Keratinocyte (primary cell): Measurements from ENCODE around the gene SLC6A8. TPM values are rescaled to one million over a fixed set of nuclear protein-coding genes. Genes with fewer than 3 reads are reported as not detected.

Experiments
- DNase-seq: peaks from one replicate; pipeline ENCODE4 v3.0.0-alpha.2; 2011; ENCODE audit warnings: low read depth, missing footprints, low spot score
- FAIRE-seq: peaks from 2 replicates; lab custom pipeline; 2011; peaks lifted over from hg19 to GRCh38; lab: Jason Lieb, UNC
- H2AFZ ChIP-seq: 2 replicates; pipeline ENCODE4 v1.6.0; 2012; ENCODE audit warnings: low read length, control low read depth, inconsistent platforms; ENCODE audit not compliant: control insufficient read depth
- H3K27ac ChIP-seq: 2 replicates; pipeline ENCODE4 v1.5.1; 2011; ENCODE audit warnings: low read length; ENCODE audit not compliant: control insufficient read depth, insufficient read depth
- H3K27me3 ChIP-seq: 3 replicates; pipeline ENCODE4 v1.6.0; 2011; ENCODE audit warnings: low read length; ENCODE audit not compliant: control insufficient read depth, insufficient read depth; ENCODE audit errors: extremely low read depth
- H3K36me3 ChIP-seq, 2 experiments: 2 replicates in 1 of 2; 3 replicates in 1 of 2; pipeline ENCODE4 v1.5.1; 2011; ENCODE audit warnings: low read length in 2 of 2, mild to moderate bottlenecking in 1 of 2; ENCODE audit not compliant: control insufficient read depth in 2 of 2, insufficient read depth in 2 of 2; ENCODE audit errors: extremely low read depth in 1 of 2
- H3K4me1 ChIP-seq: 3 replicates; pipeline ENCODE4 v1.5.1; 2011; ENCODE audit warnings: low read length; ENCODE audit not compliant: control insufficient read depth, insufficient read depth; ENCODE audit errors: extremely low read depth
- H3K4me2 ChIP-seq: 3 replicates; pipeline ENCODE4 v1.6.0; 2011; ENCODE audit warnings: low read depth, low read length; ENCODE audit not compliant: control insufficient read depth, insufficient read depth; ENCODE audit errors: extremely low read depth
- H3K4me3 ChIP-seq, 3 experiments: fragments of 200-600 bp in 1 of 3; sonication (generic) in 1 of 3; 2 replicates in 2 of 3; 3 replicates in 1 of 3; pipeline ENCODE4 v1.5.1; 2011 to 2016; ENCODE audit warnings: low read length in 3 of 3, mild to moderate bottlenecking in 3 of 3, control low read depth in 2 of 3, inconsistent platforms in 1 of 3, low read depth in 1 of 3, mixed read lengths in 1 of 3, mixed run types in 1 of 3, moderate library complexity in 1 of 3; ENCODE audit not compliant: control insufficient read depth in 2 of 3, insufficient read depth in 2 of 3; ENCODE audit errors: extremely low read depth in 1 of 3
- H3K79me2 ChIP-seq: 2 replicates; pipeline ENCODE4 v1.6.0; 2012; ENCODE audit warnings: low read length; ENCODE audit not compliant: control insufficient read depth, insufficient read depth
- H3K9ac ChIP-seq: 3 replicates; pipeline ENCODE4 v1.6.0; 2011; ENCODE audit warnings: low read length; ENCODE audit not compliant: control insufficient read depth, insufficient read depth; ENCODE audit errors: extremely low read depth
- H3K9me1 ChIP-seq: 3 replicates; pipeline ENCODE4 v1.6.0; 2011; ENCODE audit warnings: low read length; ENCODE audit not compliant: control insufficient read depth, insufficient read depth; ENCODE audit errors: extremely low read depth
- H3K9me3 ChIP-seq: 2 replicates; pipeline ENCODE4 v1.5.1; 2012; ENCODE audit warnings: low read depth, low read length; ENCODE audit not compliant: control insufficient read depth
- H4K20me1 ChIP-seq: 3 replicates; pipeline ENCODE4 v1.6.0; 2011; ENCODE audit warnings: low read length; ENCODE audit not compliant: control insufficient read depth, insufficient read depth; ENCODE audit errors: extremely low read depth
- EZH2 ChIP-seq: IDR thresholded peaks from one replicate; pipeline ENCODE4 v1.6.1; 2012; ENCODE audit warnings: inconsistent platforms, mild to moderate bottlenecking, low read length, moderate library complexity
- dilution Hi-C: fragments of 300-500 bp; cut with MboI; formaldehyde crosslinking; loops from one replicate; pipeline ENCODE4 v1.7.0; 2020; ENCODE audit warnings: low sequenced_read_pairs; ENCODE audit not compliant: extremely low pct_ligation_motif_present
- polyA plus RNA-seq, 5 experiments: library from polyadenylated mRNA; depleted of rRNA in 3 of 5; stranded (reverse) in 3 of 5; stranded (forward) in 1 of 5; unstranded in 1 of 5; fragments of >200 nt; gene quantifications; 1 replicate in 1 of 5; 2 replicates in 3 of 5; 3 replicates in 1 of 5; pipeline versions ENCODE4 v1.2.1 to v1.2.3, GENCODE V29; 2011 to 2012; ENCODE audit warnings: missing spikeins in 2 of 5, low read depth in 1 of 5, low replicate concordance in 1 of 5
- TF ChIP-seq, protein P1 (sequence below), 3 experiments: IDR thresholded peaks in 1 of 3; conservative IDR thresholded peaks in 1 of 3; optimal IDR thresholded peaks in 1 of 3; 2 replicates in 2 of 3; 3 replicates in 1 of 3; pipeline versions ENCODE3 to v1.5.1; 2011; ENCODE audit warnings: low read length in 3 of 3, mild to moderate bottlenecking in 3 of 3, moderate library complexity in 2 of 3, control low read depth in 1 of 3, inconsistent platforms in 1 of 3; ENCODE audit not compliant: insufficient read depth in 2 of 3; ENCODE audit errors: extremely low read depth in 1 of 3

SLC6A8 gene
- polyA plus RNA-seq, 1 donor (not counting 4 experiments of a cell fraction or from before 2014, with no cell fraction given), result 33.6 TPM

DNA sequence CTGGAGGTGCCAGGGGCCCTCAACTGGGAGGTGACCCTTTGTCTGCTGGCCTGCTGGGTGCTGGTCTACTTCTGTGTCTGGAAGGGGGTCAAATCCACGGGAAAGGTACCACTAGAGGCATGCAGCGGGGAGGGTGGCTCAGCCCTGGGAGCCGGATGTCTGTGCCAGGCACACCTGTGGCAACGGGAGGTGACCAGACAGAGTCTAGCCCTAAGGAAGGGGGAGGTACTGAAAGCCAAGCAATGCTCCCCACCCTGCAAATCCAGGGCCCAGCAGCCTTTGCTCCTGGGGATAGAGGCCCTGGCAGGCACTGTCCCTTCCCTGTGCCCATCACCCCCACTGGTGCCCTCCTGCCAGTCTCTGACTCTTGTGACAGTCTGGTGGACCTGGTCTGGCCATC is 4.3 kb downstream of the SLC6A8 start:
- H3K9me3 ChIP-seq, result no peaks in the 10 kb centered on the region
- H3K9ac ChIP-seq, result no peak overlapping the region
- no peak overlapping the region for H3K27ac ChIP-seq
- H3K4me1 ChIP-seq, result peaks cover 8% of the 10 kb centered on the region
- H3K79me2 ChIP-seq, result peaks cover 11% of the 10 kb centered on the region
- no peak overlapping the region for H2AFZ ChIP-seq
- H3K27me3 ChIP-seq, result no peaks in the 10 kb centered on the region
- H3K4me2 ChIP-seq, result no peak overlapping the region
- no peaks in the 10 kb centered on the region for H4K20me1 ChIP-seq
- no peak overlapping the region for H3K4me3 ChIP-seq
- no peak for DNase-seq
- no peak for TF ChIP-seq EZH2
- TF ChIP-seq, protein P1, sequence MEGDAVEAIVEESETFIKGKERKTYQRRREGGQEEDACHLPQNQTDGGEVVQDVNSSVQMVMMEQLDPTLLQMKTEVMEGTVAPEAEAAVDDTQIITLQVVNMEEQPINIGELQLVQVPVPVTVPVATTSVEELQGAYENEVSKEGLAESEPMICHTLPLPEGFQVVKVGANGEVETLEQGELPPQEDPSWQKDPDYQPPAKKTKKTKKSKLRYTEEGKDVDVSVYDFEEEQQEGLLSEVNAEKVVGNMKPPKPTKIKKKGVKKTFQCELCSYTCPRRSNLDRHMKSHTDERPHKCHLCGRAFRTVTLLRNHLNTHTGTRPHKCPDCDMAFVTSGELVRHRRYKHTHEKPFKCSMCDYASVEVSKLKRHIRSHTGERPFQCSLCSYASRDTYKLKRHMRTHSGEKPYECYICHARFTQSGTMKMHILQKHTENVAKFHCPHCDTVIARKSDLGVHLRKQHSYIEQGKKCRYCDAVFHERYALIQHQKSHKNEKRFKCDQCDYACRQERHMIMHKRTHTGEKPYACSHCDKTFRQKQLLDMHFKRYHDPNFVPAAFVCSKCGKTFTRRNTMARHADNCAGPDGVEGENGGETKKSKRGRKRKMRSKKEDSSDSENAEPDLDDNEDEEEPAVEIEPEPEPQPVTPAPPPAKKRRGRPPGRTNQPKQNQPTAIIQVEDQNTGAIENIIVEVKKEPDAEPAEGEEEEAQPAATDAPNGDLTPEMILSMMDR (optimal IDR thresholded peaks at IDR 0.05 in 1 of 3, IDR thresholded peaks at IDR 0.05 in 1 of 3, conservative IDR thresholded peaks at IDR 0.05 in 1 of 3; ENCODE audit: extremely low read depth in 1 of 3, insufficient read depth in 2 of 3, low read length in 3 of 3), result no peak
- FAIRE-seq, result no peak
- H3K9me1 ChIP-seq, result no peaks in the 10 kb centered on the region
- H3K36me3 ChIP-seq, result no peaks in the 10 kb centered on the region
- dilution Hi-C loops, result no loop called here

- Histone ChIP-seq H3K4me1 (peaks cover 8% of the 10 kb centered on the region), H3K9me3 (no peaks in the 10 kb centered on the region), H4K20me1 (no peaks in the 10 kb centered on the region), H3K79me2 (peaks cover 11% of the 10 kb centered on the region), H3K9ac (no peak overlapping the region), H3K4me3 (no peak overlapping the region), H3K27ac (no peak overlapping the region), H3K9me1 (no peaks in the 10 kb centered on the region), H3K36me3 (no peaks in the 10 kb centered on the region), H3K4me2 (no peak overlapping the region), H2AFZ (no peak overlapping the region), H3K27me3 (no peaks in the 10 kb centered on the region)
- dilution Hi-C loops, result no loop called here
- DNase-seq (no peak), FAIRE-seq (no peak)
- no peak for TF ChIP-seq EZH2
- TF ChIP-seq, protein P1 (optimal IDR thresholded peaks at IDR 0.05 in 1 of 3, IDR thresholded peaks at IDR 0.05 in 1 of 3, conservative IDR thresholded peaks at IDR 0.05 in 1 of 3; ENCODE audit: extremely low read depth in 1 of 3, insufficient read depth in 2 of 3, low read length in 3 of 3), result no peak
Measured at GRCh38 chrX:153692611-153693156, 5.0 kb downstream of the SLC6A8 start.
